HepG2 (cell line): ENCODE measurements around the gene PDE8B. TPM values are rescaled to one million over a fixed set of nuclear protein-coding genes. Genes with fewer than 3 reads are reported as not detected.

Source experiments
- ATAC-seq: fragments of 200-7000 bp; cut with Tn5 transposase; 3 replicates; pipeline ENCODE4 v1.9.1; 2020; ENCODE audit warnings: mild to moderate bottlenecking, moderate library complexity
- BruUV-seq: library from RNA; stranded (reverse); fragments of 400-500 nt; replicated peaks from 2 replicates; lab custom pipeline; 2021; lab: Mats Ljungman, UMichigan
- CTCF ChIA-PET: fragments of 300-600 bp; formaldehyde crosslinking; extraction: SDS; loops from one replicate; lab custom pipeline; 2021; ENCODE audit warnings: low total read pairs, inconsistent platforms, low intra/inter-chr PET ratio; lab: Yijun Ruan, JAX
- POLR2A ChIA-PET: fragments of 350-600 bp; sonication (Branson Sonifier 250); formaldehyde crosslinking; loops from one replicate; lab custom pipeline; 2020; ENCODE audit warnings: antibody characterized with exemption, inconsistent platforms; lab: Yijun Ruan, JAX
- DNase-seq: peaks from one replicate; pipeline ENCODE4 v3.0.0-alpha.2; 2015; ENCODE audit warnings: low spot score
- FAIRE-seq: peaks from 3 replicates; lab custom pipeline; 2011; peaks lifted over from hg19 to GRCh38; lab: Jason Lieb, UNC
- H2AFZ ChIP-seq: one replicate; pipeline ENCODE4 v1.6.1; 2011; ENCODE audit warnings: low read length, inconsistent platforms
- H3K27ac ChIP-seq: fragments of 300-600 bp; 3 replicates; pipeline ENCODE4 v1.8.0; 2011; ENCODE audit warnings: mixed run types, mild to moderate bottlenecking, mixed read lengths, low read length, inconsistent platforms; ENCODE audit not compliant: insufficient read depth; ENCODE audit errors: extremely low read length
- H3K27me3 ChIP-seq, 2 experiments: fragments of 200-600 bp in 1 of 2; 2 replicates in 1 of 2; 3 replicates in 1 of 2; pipeline versions ENCODE4 v1.6.0 to v1.8.0; 2011; ENCODE audit warnings: low read length in 2 of 2, mild to moderate bottlenecking in 2 of 2, moderate library complexity in 2 of 2, inconsistent platforms in 1 of 2; ENCODE audit not compliant: insufficient read depth in 2 of 2, control insufficient read depth in 1 of 2
- H3K36me3 ChIP-seq, 2 experiments: fragments of 200-600 bp in 1 of 2; replicated peaks in 1 of 2; 2 replicates in 1 of 2; 3 replicates in 1 of 2; pipeline versions ENCODE4 v1.5.1 to v1.8.0; 2011; ENCODE audit warnings: low read length in 2 of 2, inconsistent platforms in 1 of 2; ENCODE audit not compliant: insufficient read depth in 2 of 2, control insufficient read depth in 1 of 2
- H3K4me1 ChIP-seq: 2 replicates; pipeline ENCODE4 v1.5.1; 2012; ENCODE audit warnings: low read length, inconsistent platforms; ENCODE audit not compliant: insufficient read depth
- H3K4me2 ChIP-seq: 2 replicates; pipeline ENCODE4 v1.6.0; 2011; ENCODE audit warnings: low read depth, low read length, inconsistent platforms
- H3K4me3 ChIP-seq, 3 experiments: fragments of 200-600 bp in 1 of 3; sonication (generic), shearing (Covaris generic) in 1 of 3; replicated peaks in 1 of 3; 2 replicates each; pipeline ENCODE4 v1.5.1; 2011 to 2016; ENCODE audit warnings: low read length in 3 of 3, inconsistent platforms in 2 of 3, low read depth in 2 of 3, mild to moderate bottlenecking in 2 of 3, control low read depth in 1 of 3, mixed read lengths in 1 of 3; ENCODE audit not compliant: insufficient read depth in 1 of 3
- H3K79me2 ChIP-seq: one replicate; pipeline ENCODE4 v1.6.1; 2011; ENCODE audit warnings: low read length, inconsistent platforms; ENCODE audit not compliant: insufficient read depth
- H3K9ac ChIP-seq: 2 replicates; pipeline ENCODE4 v1.6.0; 2011; ENCODE audit warnings: mild to moderate bottlenecking, low read depth, low read length, inconsistent platforms; ENCODE audit not compliant: insufficient read depth
- H3K9me3 ChIP-seq: 2 replicates; pipeline ENCODE4 v1.5.1; 2012; ENCODE audit warnings: mild to moderate bottlenecking, low read length
- H4K20me1 ChIP-seq: 2 replicates; pipeline ENCODE4 v1.6.0; 2011; ENCODE audit warnings: inconsistent platforms, mild to moderate bottlenecking, low read length, moderate library complexity; ENCODE audit not compliant: insufficient read depth
- AFF4 ChIP-seq: sonication (generic); formaldehyde crosslinking; IDR thresholded peaks from 2 replicates; pipeline ENCODE4 v1.4.0; 2020; ENCODE audit warnings: missing genetic modification reagents
- ARID2 ChIP-seq: sonication (generic); formaldehyde crosslinking; IDR thresholded peaks from 2 replicates; pipeline ENCODE4 v1.8.1; 2022; ENCODE audit warnings: mild to moderate bottlenecking, missing genetic modification reagents, borderline replicate concordance
- NFKB2 ChIP-seq: sonication (generic); formaldehyde crosslinking; IDR thresholded peaks from 2 replicates; pipeline ENCODE4 v1.4.0; 2020; ENCODE audit warnings: missing genetic modification reagents, borderline replicate concordance
- PAXIP1 ChIP-seq: sonication (generic); formaldehyde crosslinking; conservative IDR thresholded peaks from 2 replicates; pipeline ENCODE4 v1.4.0; 2020; ENCODE audit warnings: mild to moderate bottlenecking, missing genetic modification reagents, moderate library complexity
- PRMT3 ChIP-seq: sonication (generic); formaldehyde crosslinking; IDR thresholded peaks from 2 replicates; pipeline ENCODE4 v1.8.1; 2022; ENCODE audit warnings: low read depth, mild to moderate bottlenecking, moderate library complexity, missing genetic modification reagents, borderline replicate concordance
- ZEB1 ChIP-seq: IDR thresholded peaks from 2 replicates; pipeline ENCODE4 v1.6.1; 2012; ENCODE audit warnings: mild to moderate bottlenecking, low read depth, inconsistent platforms; ENCODE audit not compliant: insufficient replicate concordance
- ZFAT ChIP-seq: sonication (generic); formaldehyde crosslinking; conservative IDR thresholded peaks from 2 replicates; pipeline ENCODE4 v1.8.1; 2023; ENCODE audit warnings: missing genetic modification reagents, inconsistent platforms
- ZFP36L2 ChIP-seq: sonication (generic); formaldehyde crosslinking; IDR thresholded peaks from 2 replicates; pipeline ENCODE4 v1.4.0; 2020; ENCODE audit warnings: missing genetic modification reagents
- ZNF766 ChIP-seq: sonication (generic); formaldehyde crosslinking; IDR thresholded peaks from 2 replicates; pipeline ENCODE4 v1.5.0; 2020; ENCODE audit warnings: missing genetic modification reagents, borderline replicate concordance
- ZNF780A ChIP-seq: sonication (generic); formaldehyde crosslinking; IDR thresholded peaks from 2 replicates; pipeline ENCODE4 v1.8.0; 2022; ENCODE audit warnings: mild to moderate bottlenecking, missing genetic modification reagents, moderate library complexity
- WGBS: methylation state at CpG from one replicate; pipeline ENCODE4 v1.1.6; 2017; ENCODE audit warnings: low lambda C conversion rate; 5-methylcytosine and 5-hydroxymethylcytosine counted together
- in situ Hi-C: cut with HindIII; loops from 2 replicates; pipeline ENCODE4 v1.10.0; 2017; ENCODE audit warnings: low pct_unique_long_range_greater_than_20kb; ENCODE audit not compliant: extremely low pct_ligation_motif_present
- intact Hi-C: fragments of 100-400 bp; cut with micrococcal nuclease; formaldehyde crosslinking; loops from one replicate; pipeline ENCODE4 v1.10.0; 2022; ENCODE audit not compliant: unreplicated experiment
- polyA plus RNA-seq, 8 experiments: library from polyadenylated mRNA; depleted of rRNA in 3 of 8; stranded (reverse) in 7 of 8; unstranded in 1 of 8; fragments of >200 nt; fragmentation: Illumina TruSeq in 4 of 8; extraction: Trizol in 4 of 8; gene quantifications; 2 replicates each; pipeline versions ENCODE4 v1.2.1 to v1.2.3, GENCODE V29; 2011 to 2016; ENCODE audit warnings: low read depth in 4 of 8, missing spikeins in 1 of 8, mixed read lengths in 1 of 8; ENCODE audit not compliant: insufficient read depth in 1 of 8
- total RNA-seq, 5 experiments: library from RNA; depleted of rRNA; stranded (reverse); fragments of >200 nt; fragmentation: Illumina TruSeq; extraction: Trizol; gene quantifications; 2 replicates each; pipeline ENCODE4 v1.2.3, GENCODE V29; 2016; ENCODE audit warnings: low read depth in 1 of 5
- TF ChIP-seq, protein P1 (sequence below): sonication (generic); formaldehyde crosslinking; IDR thresholded peaks from 2 replicates; pipeline ENCODE4 v1.5.0; 2020; ENCODE audit warnings: missing genetic modification reagents

Gene PDE8B
- total and polyA plus RNA-seq, 2 of the 13 experiments (the other 11 are each of a cell fraction or from before 2014, with no cell fraction given): 0.07 TPM; not detected in 1

GRCh38 chr5:77232574-77233358, 22.3 kb downstream of the PDE8B start:
- no peak for ATAC-seq
- no peak overlapping the region for H3K9ac ChIP-seq
- H4K20me1 ChIP-seq: no peaks in the 10 kb centered on the region
- no peaks in the 10 kb centered on the region for H3K4me1 ChIP-seq
- H3K4me3 ChIP-seq: no peak overlapping the region
- ChIA-PET POLR2A (no interaction called here), CTCF (no interaction called here)
- intact Hi-C loops: no loop called here
- FAIRE-seq: no peak
- H3K36me3 ChIP-seq: no peaks in the 10 kb centered on the region
- H3K27ac ChIP-seq: no peak overlapping the region
- no peak overlapping the region for H3K4me2 ChIP-seq
- 23% methylated on average over 6 of the region's 6 CpGs for WGBS
- no TSS peak for BruUV-seq
- H3K79me2 ChIP-seq: no peaks in the 10 kb centered on the region
- no peaks in the 10 kb centered on the region for H3K9me3 ChIP-seq
- H2AFZ ChIP-seq: no peak overlapping the region
- no peak for DNase-seq
- peaks cover 0 to 4% of the 10 kb centered on the region in 2 experiments; a peak in 1 of 5 replicates for H3K27me3 ChIP-seq
- in situ Hi-C loops: no loop called here
- TF ChIP-seq ZEB1 (no peak), ZNF780A (CRISPR knock-in tag) (no peak), ZFP36L2 (CRISPR knock-in tag) (no peak), ARID2 (CRISPR knock-in tag) (no peak), PRMT3 (no peak), AFF4 (CRISPR knock-in tag) (no peak), ZFAT (CRISPR knock-in tag) (no peak), PAXIP1 (CRISPR knock-in tag) (no peak), NFKB2 (CRISPR knock-in tag) (no peak), ZNF766 (CRISPR knock-in tag) (no peak)
- TF ChIP-seq, protein P1, sequence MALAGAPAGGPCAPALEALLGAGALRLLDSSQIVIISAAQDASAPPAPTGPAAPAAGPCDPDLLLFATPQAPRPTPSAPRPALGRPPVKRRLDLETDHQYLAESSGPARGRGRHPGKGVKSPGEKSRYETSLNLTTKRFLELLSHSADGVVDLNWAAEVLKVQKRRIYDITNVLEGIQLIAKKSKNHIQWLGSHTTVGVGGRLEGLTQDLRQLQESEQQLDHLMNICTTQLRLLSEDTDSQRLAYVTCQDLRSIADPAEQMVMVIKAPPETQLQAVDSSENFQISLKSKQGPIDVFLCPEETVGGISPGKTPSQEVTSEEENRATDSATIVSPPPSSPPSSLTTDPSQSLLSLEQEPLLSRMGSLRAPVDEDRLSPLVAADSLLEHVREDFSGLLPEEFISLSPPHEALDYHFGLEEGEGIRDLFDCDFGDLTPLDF: no peak
